ENCODE data around the gene BRINP2. TPM values are rescaled to one million over a fixed set of nuclear protein-coding genes. Genes with fewer than 3 reads are reported as not detected.

Gene BRINP2
- polyA plus RNA-seq, 3 donors = not detected

DNA sequence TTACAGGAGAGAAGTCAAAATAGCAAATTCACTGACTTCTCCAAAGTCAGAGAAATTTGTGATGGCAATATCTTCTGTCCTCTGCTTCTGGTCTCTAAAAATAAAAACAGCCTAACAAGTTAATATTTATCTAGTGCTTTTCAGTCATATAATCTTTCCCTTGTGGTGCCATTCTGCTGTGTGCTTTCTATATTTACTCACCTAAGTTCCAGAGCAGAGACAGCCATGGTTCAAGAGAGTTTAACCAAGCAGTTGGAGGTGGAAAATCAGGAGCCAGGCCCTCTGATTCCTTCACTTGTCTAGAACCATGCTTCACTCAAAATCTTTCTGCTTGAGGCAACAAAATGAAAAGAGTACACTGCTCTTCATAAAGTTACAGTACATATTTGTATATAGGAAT is 39.3 kb downstream of the BRINP2 start:
- Histone ChIP-seq H3K4me1 (ENCODE audit: control insufficient read depth in 1 of 2, insufficient read depth in 2 of 2, low read length in 2 of 2) (no peaks in the 10 kb centered on the region), H3K4me3 (replicated peaks in 1 of 3; ENCODE audit: low read depth in 2 of 3, low read length in 3 of 3) (no peak overlapping the region), H3K27me3 (ENCODE audit: control insufficient read depth in 2 of 2, insufficient read depth in 2 of 2, low read length in 2 of 2) (no peaks in the 10 kb centered on the region), H3K36me3 (replicated peaks in 1 of 2; ENCODE audit: control insufficient read depth in 1 of 2, insufficient read depth in 2 of 2, low read length in 2 of 2) (no peaks in the 10 kb centered on the region), H3K27ac (ENCODE audit: low read depth in 1 of 2, low read length in 2 of 2) (no peak overlapping the region), H3K79me2 (ENCODE audit: insufficient read depth, low read length) (no peaks in the 10 kb centered on the region), H3K9me3 (replicated peaks in 1 of 2; ENCODE audit: control insufficient read depth in 1 of 2, insufficient read depth in 1 of 2, low read length in 2 of 2) (no peaks in the 10 kb centered on the region), H2AFZ (ENCODE audit: insufficient read depth, low read depth, low read length, poor library complexity, severe bottlenecking) (no peak overlapping the region), H3K4me2 (replicated peaks; ENCODE audit: extremely low read depth, low read length, poor library complexity, severe bottlenecking) (no peak overlapping the region), H3K9ac (ENCODE audit: insufficient read depth, low read length, poor library complexity, severe bottlenecking) (no peak overlapping the region), H4K20me1 (ENCODE audit: insufficient read depth, low read length) (no peaks in the 10 kb centered on the region)
- no peak for DNase-seq
- Mint-ChIP-seq H3K9me3 (peaks cover 1 to 13% (median 3%) of the 10 kb centered on the region in 7 donors), H3K27me3 (ENCODE audit: low read depth in 3 of 3) (peaks cover 0 to 2% (median 0%) of the 10 kb centered on the region in 3 donors), H3K4me1 (no peaks in the 10 kb centered on the region), H3K27ac (no peak overlapping the region), H3K36me3 (no peaks in the 10 kb centered on the region), H3K4me3 (no peak overlapping the region)
- TF ChIP-seq, protein P1, sequence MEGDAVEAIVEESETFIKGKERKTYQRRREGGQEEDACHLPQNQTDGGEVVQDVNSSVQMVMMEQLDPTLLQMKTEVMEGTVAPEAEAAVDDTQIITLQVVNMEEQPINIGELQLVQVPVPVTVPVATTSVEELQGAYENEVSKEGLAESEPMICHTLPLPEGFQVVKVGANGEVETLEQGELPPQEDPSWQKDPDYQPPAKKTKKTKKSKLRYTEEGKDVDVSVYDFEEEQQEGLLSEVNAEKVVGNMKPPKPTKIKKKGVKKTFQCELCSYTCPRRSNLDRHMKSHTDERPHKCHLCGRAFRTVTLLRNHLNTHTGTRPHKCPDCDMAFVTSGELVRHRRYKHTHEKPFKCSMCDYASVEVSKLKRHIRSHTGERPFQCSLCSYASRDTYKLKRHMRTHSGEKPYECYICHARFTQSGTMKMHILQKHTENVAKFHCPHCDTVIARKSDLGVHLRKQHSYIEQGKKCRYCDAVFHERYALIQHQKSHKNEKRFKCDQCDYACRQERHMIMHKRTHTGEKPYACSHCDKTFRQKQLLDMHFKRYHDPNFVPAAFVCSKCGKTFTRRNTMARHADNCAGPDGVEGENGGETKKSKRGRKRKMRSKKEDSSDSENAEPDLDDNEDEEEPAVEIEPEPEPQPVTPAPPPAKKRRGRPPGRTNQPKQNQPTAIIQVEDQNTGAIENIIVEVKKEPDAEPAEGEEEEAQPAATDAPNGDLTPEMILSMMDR (IDR thresholded peaks at IDR 0.05) = no peak
- intact Hi-C loops (cut with micrococcal nuclease) = no loop called here

DNA sequence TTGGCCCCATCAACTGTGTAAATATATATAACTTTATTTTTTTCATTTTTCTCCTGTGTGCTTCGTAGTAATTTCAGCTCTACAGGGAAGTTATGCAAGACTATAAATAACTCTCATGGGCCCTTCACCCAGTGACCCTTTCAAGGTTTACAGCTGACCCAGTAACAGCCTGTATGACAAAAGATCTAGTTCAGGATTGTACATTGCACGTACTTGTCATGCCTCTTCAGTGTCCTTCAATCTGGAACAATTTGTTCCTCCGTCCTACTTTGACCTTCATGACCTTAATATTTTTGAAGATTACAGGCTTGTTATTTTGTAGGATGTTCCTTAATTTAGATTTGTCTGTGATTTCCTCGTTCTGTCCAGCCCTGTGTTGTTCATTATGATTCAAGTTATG is 40.5 kb downstream of the BRINP2 start:
- H3K27me3 Mint-ChIP-seq (ENCODE audit: low read depth in 3 of 3) = peaks cover 0 to 2% (median 0%) of the 10 kb centered on the region in 3 donors
- no peak overlapping the region for H3K27ac ChIP-seq (ENCODE audit: low read depth in 1 of 2, low read length in 2 of 2)
- no peaks in the 10 kb centered on the region for H3K4me1 Mint-ChIP-seq
- H3K9ac ChIP-seq (ENCODE audit: insufficient read depth, low read length, poor library complexity, severe bottlenecking) = no peak overlapping the region
- no CpG with 5 or more reads among the region's 4 CpGs for WGBS (ENCODE audit: insufficient coverage)
- H3K9me3 ChIP-seq (replicated peaks in 1 of 2; ENCODE audit: control insufficient read depth in 1 of 2, insufficient read depth in 1 of 2, low read length in 2 of 2) = no peaks in the 10 kb centered on the region
- no peak for DNase-seq
- intact Hi-C loops (cut with micrococcal nuclease) = no loop called here
- no peak overlapping the region for H3K4me3 ChIP-seq (replicated peaks in 1 of 3; ENCODE audit: low read depth in 2 of 3, low read length in 3 of 3)
- H3K27me3 ChIP-seq (ENCODE audit: control insufficient read depth in 2 of 2, insufficient read depth in 2 of 2, low read length in 2 of 2) = no peaks in the 10 kb centered on the region
- no peak overlapping the region for H3K4me2 ChIP-seq (replicated peaks; ENCODE audit: extremely low read depth, low read length, poor library complexity, severe bottlenecking)
- no peaks in the 10 kb centered on the region for H3K36me3 ChIP-seq (replicated peaks in 1 of 2; ENCODE audit: control insufficient read depth in 1 of 2, insufficient read depth in 2 of 2, low read length in 2 of 2)
- peaks cover 0 to 13% (median 3%) of the 10 kb centered on the region in 7 donors for H3K9me3 Mint-ChIP-seq
- no peak overlapping the region for H3K4me3 Mint-ChIP-seq
- H3K4me1 ChIP-seq (ENCODE audit: control insufficient read depth in 1 of 2, insufficient read depth in 2 of 2, low read length in 2 of 2) = no peaks in the 10 kb centered on the region
- H3K79me2 ChIP-seq (ENCODE audit: insufficient read depth, low read length) = no peaks in the 10 kb centered on the region
- TF ChIP-seq, protein P1 (IDR thresholded peaks at IDR 0.05) = no peak
- no peak overlapping the region for H2AFZ ChIP-seq (ENCODE audit: insufficient read depth, low read depth, low read length, poor library complexity, severe bottlenecking)
- no peaks in the 10 kb centered on the region for H3K36me3 Mint-ChIP-seq
- no peak overlapping the region for H3K27ac Mint-ChIP-seq
- H4K20me1 ChIP-seq (ENCODE audit: insufficient read depth, low read length) = no peaks in the 10 kb centered on the region

All from CD14-positive monocyte (primary cell).